Activated CD8-positive, alpha-beta memory T cell treated with anti-CD3 and anti-CD28 coated beads, Interleukin-2, amount 50 U/mL, for 24 hours (primary cell): ENCODE results near the gene UQCC3.
A peak's percentile ranks its signal among the peaks of the same experiment; 100 is the strongest.
"Not testable (repeated sequence)": the region's sequence is repeated elsewhere in the genome, so short reads cannot be mapped to it uniquely, and the experiment has no call there.

ENCODE experiments used
- DNase-seq: peaks from one replicate; pipeline ENCODE4 v3.0.0-alpha.2; 2020; ENCODE audit errors: extremely low read depth

The UQCC3 gene

GRCh38 chr11:62665599-62666258 lies 5.7 kb upstream of the UQCC3 start:
- DNase-seq = no peak

GRCh38 chr11:62666259-62666926 lies 5.1 kb upstream of the UQCC3 start:
- DNase-seq = no peak

DNA sequence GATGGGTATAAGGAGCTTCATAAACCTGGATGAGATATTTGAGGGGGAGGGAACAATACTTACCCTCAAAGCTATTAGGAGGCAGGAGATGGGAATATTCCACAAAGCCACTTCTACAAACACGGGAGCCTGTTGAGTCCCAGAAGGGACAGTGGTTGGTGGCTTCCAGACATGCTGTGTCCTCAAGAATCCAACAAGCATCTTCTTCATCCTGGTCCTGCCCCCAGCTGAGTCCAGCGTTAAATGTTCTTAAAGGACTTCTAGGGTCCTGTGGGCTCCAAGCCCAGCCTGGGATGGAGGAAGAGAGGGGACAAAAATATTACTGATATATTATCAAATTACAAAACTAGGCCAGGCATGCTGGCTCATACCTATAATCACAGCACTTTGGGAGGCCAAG lies 4.0 kb upstream of the UQCC3 start:
- no peak for DNase-seq

- DNase-seq = no peak
Measured at GRCh38 chr11:62669420-62670161, 1.9 kb upstream of the UQCC3 start.

GRCh38 chr11:62671236-62671607 lies 251 bp upstream of the UQCC3 start:
- no peak for DNase-seq

DNA sequence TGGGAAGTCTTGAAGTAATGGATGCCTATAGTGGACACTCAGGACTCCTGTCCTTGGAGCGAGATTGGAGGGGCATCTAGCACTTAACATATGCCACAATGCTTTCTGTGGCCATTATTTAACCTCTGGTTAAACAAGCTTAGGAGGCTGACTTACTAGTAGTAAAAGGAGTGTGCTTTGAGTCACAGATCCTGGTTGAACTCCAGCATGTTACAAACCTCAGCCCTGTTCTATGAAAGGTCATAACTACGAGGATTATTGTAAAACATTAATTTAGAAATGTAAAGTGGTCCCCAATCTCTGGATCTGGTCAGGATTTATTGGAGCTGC lies 1.7 kb downstream of the UQCC3 start:
- DNase-seq = no peak

DNA sequence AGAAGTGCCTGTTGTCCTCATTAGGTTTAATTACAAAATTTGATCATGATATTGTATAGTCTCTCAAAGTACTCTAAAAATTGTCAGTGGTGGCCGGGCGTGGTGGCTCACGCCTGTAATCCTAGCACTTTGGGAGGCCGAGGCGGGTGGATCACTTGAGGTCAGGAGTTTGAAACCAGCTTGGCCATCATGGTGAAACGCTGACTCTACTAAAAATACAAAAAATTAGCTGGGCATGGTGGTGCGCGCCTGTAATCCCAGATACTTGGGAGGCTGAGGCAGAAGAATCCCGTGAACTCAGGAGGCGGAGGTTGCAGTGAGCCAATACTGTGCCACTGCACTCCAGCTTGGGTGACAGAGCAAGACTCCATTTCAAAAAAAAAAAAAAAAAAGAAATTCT lies 3.9 kb downstream of the UQCC3 start:
- DNase-seq = not testable (repeated sequence)

DNA sequence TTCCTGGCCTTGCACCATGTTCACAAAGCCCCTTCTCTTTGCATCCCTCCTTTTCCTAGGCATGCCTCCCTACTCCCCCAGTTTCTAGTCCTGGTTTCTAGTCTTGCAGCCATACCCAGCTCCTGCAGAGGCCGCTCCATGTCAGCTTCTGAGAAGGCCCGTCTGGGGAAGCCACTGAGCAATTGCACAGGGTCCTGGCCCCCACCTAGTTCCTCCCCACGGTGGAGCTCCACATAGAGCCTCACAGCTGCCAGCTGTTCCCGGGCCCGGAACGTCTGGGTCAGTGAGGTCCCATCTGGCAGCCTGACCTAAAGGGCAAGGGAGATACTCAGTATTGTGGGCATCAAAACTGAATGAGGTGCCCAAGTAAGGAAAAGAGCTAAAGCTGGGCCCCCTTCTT lies 5.2 kb downstream of the UQCC3 start:
- no peak for DNase-seq

GRCh38 chr11:62677156-62677555 lies 5.7 kb downstream of the UQCC3 start:
- DNase-seq = no peak

DNA sequence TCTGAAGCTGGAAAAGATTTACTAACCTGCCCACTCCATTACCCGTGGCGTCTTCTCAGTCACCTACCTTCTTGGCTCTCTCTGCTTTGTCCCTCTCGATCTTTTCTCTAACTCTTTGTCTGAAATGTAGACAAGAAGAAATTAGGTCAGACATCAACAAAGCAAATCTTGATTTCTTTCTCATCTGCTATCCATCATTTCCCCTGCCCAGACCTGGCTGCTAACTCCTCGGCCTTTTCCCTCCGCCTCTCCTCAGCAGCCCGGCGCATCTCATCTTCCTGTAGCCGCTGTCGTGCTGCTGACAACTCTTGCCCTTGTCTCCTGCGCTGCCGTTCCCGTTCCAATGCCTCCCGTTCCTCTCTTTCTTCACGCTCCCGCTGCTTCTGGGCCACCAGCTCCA lies 6.2 kb downstream of the UQCC3 start:
- no peak for DNase-seq

- DNase-seq = no peak
Measured at GRCh38 chr11:62678433-62678769, 6.9 kb downstream of the UQCC3 start.

- peak; percentile 77 for DNase-seq
Measured at GRCh38 chr11:62678770-62679696, 7.6 kb downstream of the UQCC3 start, which contains the start of gene UBXN1. UBXN1 (minus strand) TSS chr11:62679073; CDS start chr11:62678923, 150 bp downstream.

- DNase-seq = no peak
Measured at GRCh38 chr11:62680825-62681240, 9.4 kb downstream of the UQCC3 start.

DNA sequence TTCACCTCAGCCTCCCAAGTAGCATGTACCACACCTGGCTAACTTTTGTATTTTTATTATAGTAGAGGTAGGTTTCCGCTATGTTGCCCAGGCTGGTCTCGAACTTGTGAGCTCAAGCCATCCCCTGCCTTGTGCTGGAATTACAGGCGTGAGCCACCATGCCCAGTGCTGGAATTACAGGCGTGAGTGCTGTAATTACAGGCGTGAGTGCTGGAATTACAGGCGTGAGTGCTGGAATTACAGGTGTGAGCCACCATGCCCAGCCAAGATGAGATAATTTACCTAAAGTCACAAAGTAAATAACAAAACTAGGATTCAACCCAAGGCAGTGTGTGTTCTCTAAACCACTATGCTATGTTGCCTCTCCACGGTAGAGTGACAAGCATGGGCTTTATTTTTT lies 11.0 kb downstream of the UQCC3 start:
- DNase-seq = no peak

- no peak for DNase-seq
Measured at GRCh38 chr11:62687508-62688396, 16.3 kb downstream of the UQCC3 start.

DNA sequence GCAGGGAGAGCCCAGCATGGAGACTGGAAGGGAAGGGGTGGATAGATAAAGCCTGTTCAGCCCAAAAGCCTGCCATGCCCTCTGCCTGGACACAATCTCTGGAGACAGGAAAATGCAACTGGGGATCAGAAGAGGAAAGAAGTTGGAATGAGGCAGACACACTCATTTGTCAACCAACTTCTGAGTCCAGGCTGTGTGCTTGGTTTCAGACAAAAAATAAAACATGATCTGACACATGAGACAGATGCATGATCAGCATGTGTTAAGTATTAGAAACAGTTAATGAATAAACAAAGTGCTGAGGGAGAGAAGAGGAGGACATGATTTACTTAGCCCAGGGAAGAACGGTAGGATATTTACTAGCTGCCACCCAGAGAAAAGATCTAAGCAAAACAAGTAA lies 17.0 kb downstream of the UQCC3 start:
- no peak for DNase-seq

DNA sequence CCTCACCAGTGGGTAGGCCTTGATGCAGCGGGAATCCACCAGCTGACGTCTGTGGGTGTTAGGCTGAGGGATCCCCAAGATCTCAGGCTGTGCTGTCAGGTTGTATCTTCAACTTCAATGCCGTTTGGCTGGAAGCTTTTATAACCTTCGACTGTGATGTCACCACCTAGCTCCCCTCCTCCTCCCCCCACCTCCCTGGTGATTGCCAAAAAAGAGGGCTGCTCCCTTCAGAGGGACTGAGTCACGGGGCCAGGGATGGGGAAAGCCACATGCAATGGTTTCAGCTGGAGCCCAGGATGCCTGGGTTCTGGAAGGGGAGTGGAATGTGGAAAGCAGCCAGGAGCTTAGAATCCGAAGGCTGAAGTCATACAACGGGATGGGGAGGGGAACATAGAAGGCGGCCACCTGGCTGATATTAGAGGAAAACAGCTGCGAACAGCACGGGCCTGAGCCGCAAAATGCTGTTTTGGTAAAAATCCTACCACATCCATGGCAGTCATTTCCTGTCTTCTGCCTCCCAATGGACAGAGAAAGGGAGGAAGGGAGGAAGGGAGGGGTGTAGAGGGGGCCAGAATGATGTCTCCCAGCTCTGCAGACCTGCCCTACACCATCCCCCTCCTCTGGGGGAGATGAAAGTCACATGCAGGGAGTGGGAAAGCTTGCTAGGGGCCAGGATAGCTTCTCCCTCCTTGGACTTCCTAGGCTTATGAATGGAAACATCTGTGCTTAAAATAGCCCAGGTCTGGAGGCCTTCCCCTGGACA lies 18.1 kb downstream of the UQCC3 start, which contains the start of gene LRRN4CL:
Gene LRRN4CL, minus strand, starts transcription at position 110 of the 763 bp plus-strand sequence. CDS start 1,022 bp downstream, outside the sequence.
- DNase-seq = no peak

DNA sequence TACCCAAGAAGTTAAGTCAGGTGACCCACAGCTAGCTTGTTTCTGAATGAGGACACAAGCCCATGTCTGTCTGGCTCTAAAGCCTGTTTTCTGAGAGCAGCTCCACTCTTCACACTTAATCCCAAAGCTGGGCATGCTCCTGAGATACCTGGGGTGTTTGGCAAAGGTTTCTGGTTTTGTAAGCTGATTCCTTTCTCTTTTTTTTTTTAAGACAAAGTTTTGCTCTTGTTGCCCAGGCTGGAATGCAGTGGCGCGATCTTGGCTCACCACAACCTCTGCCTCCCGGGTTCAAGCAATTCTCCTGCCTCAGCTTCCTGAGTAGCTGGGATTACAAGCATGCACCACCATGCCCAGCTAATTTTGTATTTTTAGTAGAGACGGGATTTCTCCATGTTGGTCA lies 22.2 kb downstream of the UQCC3 start:
- not testable (repeated sequence) for DNase-seq

DNA sequence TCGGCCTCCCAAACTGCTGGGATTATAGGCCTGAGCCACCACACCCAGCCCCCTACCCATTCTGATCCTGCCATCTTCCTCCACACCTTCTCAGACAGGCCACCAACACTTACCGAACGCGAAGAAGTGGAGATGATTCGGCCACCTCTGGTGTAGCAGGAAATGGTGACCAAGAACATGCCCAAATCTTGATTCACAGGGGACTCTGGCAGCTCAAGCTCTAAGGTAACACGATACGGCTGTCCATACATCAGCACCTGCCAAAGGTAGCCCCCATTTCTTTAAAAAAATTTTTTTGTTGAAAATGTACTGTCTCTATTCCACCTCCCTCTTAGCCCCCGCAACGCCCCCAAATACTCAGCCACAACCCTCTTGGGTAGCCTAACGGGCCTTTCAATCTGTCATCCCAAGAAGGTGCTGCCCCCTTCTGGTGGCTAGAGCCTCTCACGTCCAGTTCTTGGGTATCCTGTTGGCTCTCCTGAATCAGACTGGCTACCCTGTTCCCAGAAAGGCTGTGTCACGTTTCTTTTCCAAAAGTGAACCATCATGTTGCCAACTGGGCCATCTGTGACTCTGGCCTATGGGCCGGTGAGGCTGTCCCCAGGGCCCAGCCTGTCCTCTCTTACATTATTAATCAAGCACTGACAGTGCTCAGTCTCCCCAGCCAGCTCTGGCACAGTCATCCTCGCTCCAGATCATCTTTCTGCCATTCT lies 23.1 kb downstream of the UQCC3 start:
- no peak for DNase-seq

DNA sequence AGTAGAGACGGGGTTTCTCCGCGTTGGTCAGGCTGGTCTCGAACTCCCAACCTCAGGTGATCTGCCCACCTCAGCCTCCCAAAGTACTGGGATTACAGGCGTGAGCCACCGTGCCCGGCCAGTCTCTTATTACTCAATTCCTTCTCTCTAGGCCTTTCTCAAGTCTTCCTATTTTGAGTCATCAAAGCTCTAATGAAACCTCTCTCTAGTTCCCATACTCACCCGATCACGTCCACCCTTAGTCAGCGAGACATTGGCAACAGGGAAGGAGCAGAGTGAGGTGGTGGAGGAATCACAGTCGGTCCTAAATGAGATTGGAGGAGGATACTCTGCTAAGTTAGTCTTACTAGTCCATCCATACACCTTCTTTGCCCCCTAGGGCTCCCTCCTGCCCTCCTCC lies 30.8 kb downstream of the UQCC3 start:
- no peak for DNase-seq
